ENCODE data around the gene LDLRAD3. TPM values are rescaled to one million over a fixed set of nuclear protein-coding genes. Genes with fewer than 3 reads are reported as not detected.

The LDLRAD3 gene
- polyA plus RNA-seq, 1 donor: 26.6 TPM

GRCh38 chr11:35962369-35963138 is 18.7 kb downstream of the LDLRAD3 start:
- no peak for DNase-seq

GRCh38 chr11:35963911-35964310 is 20.0 kb downstream of the LDLRAD3 start:
- DNase-seq: no peak

GRCh38 chr11:35964841-35965240 is 21.0 kb downstream of the LDLRAD3 start:
- DNase-seq: no peak

GRCh38 chr11:35967042-35967441 is 23.2 kb downstream of the LDLRAD3 start:
- DNase-seq: no peak

DNA sequence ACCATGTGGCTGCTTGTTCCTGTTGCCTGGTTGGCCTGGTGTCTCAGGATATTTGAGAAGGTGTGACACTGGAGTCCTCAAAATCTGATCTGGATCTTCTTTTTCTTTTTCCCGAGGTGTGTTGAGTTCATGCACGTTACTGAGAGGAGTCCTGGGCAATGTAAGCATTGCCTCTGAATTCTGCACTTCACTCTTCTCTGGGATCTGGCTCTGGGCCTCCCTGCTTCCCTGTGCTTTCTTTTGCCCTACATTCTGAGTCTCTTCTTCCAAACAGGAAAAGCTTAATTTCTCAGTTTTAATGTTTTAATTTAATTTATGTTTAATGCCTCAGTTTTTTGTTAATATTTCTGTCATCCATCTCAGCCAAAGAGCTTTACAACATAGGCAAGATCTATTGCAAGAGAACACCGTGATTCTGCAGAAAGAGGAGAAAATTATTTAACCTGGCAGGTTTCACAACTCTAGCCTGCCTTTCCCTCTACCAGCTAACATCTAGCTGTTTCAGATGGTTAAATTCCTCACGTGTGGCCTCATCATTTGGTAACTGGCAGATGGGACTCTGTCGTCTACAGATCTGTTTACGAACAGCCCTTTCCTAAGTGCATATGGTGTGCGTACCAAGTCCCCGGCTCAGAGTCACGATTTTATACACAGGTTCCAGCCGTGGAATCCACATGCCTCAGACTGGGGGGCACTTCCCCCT is 24.7 kb downstream of the LDLRAD3 start:
- DNase-seq: no peak

- DNase-seq: no peak
Measured at GRCh38 chr11:35969089-35970042, 25.5 kb downstream of the LDLRAD3 start.

DNA sequence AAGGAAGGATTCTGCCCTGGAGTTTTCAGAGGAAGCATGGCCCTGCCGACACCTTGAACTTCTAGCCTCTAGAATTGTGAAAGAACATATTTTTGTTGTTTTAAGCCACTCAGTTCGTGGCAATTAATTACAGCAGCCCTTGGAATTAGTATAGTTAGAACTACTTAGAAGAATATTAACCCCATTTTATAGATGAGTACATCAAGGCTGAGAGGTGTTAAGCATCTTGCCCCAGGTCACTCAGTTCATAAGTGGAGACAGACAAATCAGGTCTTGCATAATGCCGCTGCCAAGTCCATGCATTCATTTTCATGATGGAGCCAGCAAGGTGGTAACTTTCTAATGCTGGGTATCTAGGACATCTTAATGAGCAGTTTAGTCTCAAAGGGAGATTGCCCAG is 26.6 kb downstream of the LDLRAD3 start:
- DNase-seq: no peak

GRCh38 chr11:35971841-35972422 is 28.1 kb downstream of the LDLRAD3 start:
- DNase-seq: no peak

DNA sequence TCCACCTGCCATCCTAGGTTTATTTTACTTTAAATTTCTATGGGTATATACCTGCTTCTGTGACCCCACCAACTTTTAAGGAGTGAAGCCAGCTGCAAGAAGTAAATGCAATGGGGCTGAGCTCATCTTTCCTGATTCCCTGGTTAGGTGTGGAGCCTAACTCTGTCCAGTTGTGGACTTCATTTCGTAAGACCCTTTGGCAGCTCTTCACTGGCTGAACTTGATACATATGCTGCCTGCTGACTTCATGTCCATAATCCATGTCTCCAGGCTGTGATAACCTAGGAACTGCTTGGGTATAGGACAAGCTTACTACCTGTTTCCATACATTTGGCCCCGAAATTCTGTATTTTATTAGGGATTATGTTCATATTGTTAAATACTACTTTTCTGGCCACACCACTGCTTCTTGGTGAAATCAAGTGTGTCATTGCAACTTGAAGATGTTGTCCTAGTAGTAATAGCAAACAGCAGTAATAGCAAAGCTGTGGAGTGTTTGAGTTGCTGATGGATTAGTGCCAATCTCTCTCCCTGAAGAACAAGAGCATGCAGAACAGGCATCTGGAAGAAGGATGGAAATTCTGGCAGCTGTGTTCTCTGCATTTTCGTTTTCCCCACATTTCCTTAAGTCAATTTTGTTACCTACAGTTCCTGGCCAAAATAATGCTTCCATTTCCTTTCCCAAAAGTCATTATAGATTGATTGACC is 31.2 kb downstream of the LDLRAD3 start:
- peak; percentile 62 for DNase-seq

- DNase-seq: no peak
Measured at GRCh38 chr11:35976434-35976833, 32.6 kb downstream of the LDLRAD3 start.

- no peak for DNase-seq
Measured at GRCh38 chr11:35978183-35978582, 34.3 kb downstream of the LDLRAD3 start.

DNA sequence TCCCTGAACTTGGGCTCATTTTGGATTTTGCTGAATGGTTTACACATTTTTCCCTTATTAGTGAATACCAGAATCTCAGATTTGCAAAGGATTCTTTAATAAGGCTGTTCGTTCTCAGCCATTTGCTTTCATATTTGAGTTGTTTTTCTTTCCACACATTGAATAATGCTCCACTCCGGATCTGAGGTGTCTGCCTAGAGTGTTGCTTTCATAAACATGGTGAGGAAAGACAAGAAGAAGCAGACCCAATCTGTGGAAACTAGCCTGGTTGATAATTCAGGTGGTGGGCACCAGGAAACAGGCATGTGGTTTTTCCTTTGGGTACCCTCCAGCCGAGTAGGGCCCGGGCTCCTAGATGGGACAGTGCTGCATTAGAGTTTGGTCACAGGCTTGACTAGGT is 35.0 kb downstream of the LDLRAD3 start:
- DNase-seq: no peak

DNA sequence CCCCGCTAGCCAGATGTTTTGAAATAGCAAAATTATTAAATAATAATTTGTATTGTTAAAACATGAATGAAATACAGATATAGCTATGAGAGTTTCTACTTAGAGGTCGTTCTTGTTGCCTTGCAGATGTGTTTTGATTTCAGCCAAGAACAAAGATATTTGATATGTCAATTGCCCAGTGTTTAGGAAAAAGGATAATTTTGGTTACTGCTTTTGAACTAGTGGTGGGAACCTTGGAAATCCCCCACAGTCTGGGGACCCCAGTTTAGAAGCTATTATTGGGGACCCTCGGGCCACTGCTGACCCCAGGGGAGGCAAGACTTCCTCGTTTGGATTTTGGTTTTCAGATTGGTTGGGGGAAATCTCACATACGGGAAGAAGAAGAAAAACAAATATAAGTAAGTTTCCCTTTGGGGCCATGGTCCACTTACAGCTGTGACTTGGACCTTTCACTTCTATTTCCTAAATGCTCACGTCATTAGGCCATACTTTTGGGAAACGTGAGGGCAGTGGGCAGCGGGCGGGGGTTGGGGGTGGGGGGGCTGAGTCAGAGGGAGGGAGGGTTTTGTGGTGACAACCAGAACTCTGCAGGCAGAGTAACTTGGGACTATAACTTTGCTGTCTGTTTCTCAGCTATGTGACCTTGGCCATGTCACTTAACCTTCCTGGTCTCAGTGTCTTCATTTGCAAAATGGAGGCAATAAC is 37.0 kb downstream of the LDLRAD3 start:
- DNase-seq: peak; percentile 51

DNA sequence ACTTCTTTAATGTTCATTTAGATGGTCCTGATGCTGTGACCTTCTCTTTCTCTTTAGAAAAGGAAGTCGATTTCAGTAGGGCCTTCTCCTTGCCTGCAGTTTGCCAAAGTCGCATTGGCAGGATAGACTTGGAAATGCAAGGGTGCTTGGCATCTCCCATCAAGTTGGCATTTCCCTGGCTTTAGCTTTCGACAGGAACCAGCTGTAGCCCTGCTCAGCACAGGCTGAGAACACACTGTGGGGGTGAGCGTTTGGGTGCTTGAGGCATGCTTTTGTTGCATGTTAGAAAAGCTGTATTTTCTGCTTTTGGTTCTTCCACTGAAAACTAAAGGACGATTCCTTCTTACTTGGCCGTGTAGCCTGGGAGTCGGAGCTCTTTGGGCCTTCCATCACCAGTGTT is 37.7 kb downstream of the LDLRAD3 start:
- no peak for DNase-seq

GRCh38 chr11:35982061-35982460 is 38.2 kb downstream of the LDLRAD3 start:
- no peak for DNase-seq

DNA sequence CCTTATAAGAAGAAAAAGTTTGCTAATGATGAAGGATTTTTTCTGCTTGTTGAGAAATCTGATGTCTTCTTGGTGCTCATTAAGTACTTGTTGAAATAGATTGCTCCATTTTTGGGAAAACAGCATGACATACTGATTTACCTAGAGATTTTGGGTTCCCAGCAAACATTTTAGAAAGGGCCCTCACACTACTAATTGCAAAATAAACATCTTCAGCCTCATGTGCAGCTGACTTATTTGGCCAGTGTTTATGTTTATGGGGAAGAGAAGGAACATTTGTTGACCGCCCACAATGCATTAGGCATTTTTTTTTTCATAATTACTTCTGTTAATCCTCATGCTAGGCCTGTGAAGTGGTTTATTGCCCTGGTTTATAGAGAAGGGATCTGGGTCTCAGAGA is 40.1 kb downstream of the LDLRAD3 start:
- DNase-seq: no peak

DNA sequence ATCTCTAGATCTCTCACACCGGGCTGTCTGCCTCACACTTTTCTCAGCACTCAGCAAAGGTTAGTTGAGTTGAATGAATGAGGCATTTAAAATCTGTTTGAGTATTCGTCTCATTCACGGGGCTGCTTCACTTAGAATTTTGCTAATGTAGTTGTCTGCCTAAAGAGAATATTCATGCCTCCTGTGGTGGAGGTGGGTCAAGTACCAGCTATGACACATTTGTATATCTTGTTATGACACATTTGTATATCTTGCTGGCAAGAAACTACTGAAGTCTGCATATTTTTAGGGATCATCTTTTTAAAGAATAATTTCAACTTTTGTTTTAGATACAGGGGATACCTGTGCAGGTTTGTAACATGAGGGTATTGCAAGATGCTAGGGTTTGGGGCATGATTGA is 43.1 kb downstream of the LDLRAD3 start:
- no peak for DNase-seq

- no peak for DNase-seq
Measured at GRCh38 chr11:35990170-35990569, 46.3 kb downstream of the LDLRAD3 start.

GRCh38 chr11:35990816-35991215 is 47.0 kb downstream of the LDLRAD3 start:
- no peak for DNase-seq

GRCh38 chr11:35992548-35992947 is 48.7 kb downstream of the LDLRAD3 start:
- no peak for DNase-seq

DNA sequence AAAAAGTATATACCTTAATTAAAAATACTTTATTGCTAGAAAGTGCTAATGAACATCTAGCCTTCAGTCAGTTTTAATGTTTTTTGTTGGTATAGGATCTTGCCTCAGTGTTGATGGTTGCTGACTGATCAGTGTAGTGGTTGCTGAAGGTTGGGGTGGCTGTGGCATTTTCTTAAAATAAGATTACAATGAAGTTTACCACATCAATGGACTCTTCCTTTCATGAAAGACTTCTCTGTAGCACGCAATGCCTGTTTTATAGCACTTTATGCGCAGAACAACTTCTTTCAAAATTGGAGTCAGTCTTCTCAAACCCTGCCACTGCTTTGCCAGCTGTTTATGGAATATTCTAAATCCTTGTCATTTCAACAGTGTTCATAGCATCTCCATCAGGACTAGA is 50.6 kb downstream of the LDLRAD3 start:
- DNase-seq: no peak

Data from hindlimb muscle (tissue), 1 donor.